Cerebellar cortex (tissue), 1 donor: Measurements from ENCODE around the gene CAB39L.

Experiments
- DNase-seq: peaks from one replicate; pipeline ENCODE4 v3.0.0-alpha.2; 2015; ENCODE audit warnings: low spot score

The CAB39L gene

GRCh38 chr13:49400755-49401659 is 42.9 kb downstream of the CAB39L start:
- peak; percentile 50 for DNase-seq

DNA sequence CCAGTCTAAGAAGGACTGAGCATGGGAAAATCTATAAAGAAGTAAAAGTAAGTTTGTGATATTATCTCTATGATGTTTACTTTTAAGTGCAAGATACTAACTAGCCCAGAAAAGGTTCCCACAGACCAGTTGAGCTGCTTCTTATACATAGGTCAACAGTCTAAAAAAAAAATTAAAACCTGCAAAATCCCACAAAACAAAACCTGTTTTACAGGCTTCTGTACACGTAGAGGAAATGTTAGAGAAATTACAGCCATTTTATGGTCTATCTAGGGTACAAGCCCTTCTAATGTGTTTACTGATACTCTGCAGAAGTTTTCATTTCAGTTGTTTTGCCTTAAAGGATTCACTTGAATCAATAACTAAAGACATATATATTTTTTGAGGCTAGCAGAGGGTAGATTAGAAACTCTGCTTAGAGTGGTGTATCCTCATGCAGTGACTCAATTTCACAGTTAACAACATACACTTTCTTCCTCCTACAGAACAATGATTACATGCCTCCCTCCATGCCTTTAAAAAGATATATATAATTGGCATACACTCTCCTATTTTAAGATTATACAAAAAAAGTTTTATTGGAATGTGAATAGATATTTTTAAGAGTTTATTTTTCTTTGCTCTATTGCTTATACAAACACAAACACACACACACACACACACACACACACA is 43.9 kb downstream of the CAB39L start:
- no peak for DNase-seq

- no peak for DNase-seq
Measured at GRCh38 chr13:49395878-49396380, 47.9 kb downstream of the CAB39L start.

- no peak for DNase-seq
Measured at GRCh38 chr13:49395451-49395865, 48.4 kb downstream of the CAB39L start.

- DNase-seq = no peak
Measured at GRCh38 chr13:49388091-49388635, 55.7 kb downstream of the CAB39L start.

- no peak for DNase-seq
Measured at GRCh38 chr13:49386664-49387063, 57.2 kb downstream of the CAB39L start.

DNA sequence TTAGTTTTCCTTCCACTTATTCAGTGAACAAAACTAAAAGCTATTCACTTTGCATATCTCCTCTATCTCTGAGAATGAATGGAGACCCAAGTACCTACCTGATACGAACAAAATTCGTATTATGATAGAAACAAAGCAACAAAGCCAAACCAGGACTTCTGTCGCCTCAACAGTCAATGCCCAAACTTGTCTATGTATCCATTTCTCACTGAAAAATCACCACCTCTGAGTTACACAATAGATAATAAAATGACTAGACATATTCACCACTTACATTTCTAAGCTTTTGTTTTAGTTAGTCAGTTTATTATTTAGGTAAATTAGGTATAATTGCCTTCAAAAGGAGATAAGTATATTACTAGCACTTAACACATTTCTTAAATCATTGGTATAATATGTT is 67.7 kb downstream of the CAB39L start:
- no peak for DNase-seq

GRCh38 chr13:49374585-49375290 is 69.1 kb downstream of the CAB39L start:
- no peak for DNase-seq

GRCh38 chr13:49373716-49374115 is 70.1 kb downstream of the CAB39L start:
- no peak for DNase-seq

GRCh38 chr13:49371943-49372613 is 71.8 kb downstream of the CAB39L start:
- DNase-seq = no peak

DNA sequence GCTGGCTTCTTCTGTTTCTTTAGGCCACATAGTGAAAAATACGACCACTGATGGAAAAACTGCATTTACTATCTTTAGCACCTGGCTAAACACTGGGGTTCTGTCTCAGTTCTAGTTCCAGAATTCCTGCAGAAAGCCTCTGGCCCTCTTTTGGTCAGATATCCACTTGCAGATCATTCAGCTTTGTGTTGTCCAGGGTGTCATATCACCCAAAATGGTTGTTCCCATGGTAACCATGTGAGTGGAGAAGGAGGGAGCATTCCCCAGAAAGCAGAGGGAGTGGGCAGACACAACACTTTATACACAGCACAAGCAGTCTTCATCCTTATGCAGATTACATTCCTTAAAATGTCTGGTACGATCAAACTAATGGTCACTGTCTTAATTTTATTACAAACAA is 73.5 kb downstream of the CAB39L start:
- peak; percentile 31 for DNase-seq

- no peak for DNase-seq
Measured at GRCh38 chr13:49369866-49370265, 74.0 kb downstream of the CAB39L start.

DNA sequence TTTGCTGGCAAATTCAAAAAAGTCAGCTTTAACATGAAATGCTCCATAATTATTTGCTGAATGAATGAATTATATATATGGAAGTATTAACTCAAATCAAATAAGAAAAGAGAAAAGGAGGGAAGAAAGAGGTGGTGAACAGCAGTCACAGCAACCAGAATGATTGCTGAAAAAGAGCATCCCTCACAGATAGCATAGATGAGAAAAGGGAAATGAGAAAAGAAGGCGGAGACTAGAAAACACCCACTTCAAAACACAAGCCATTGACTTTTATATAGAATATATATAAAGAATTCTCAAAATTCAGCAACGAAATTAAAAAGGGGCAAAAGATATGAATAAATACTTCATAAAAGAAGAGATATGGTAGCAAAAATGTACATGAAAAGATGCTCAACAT is 75.2 kb downstream of the CAB39L start:
- DNase-seq = no peak

GRCh38 chr13:49367640-49368422 is 76.0 kb downstream of the CAB39L start:
- DNase-seq = peak; percentile 25

DNA sequence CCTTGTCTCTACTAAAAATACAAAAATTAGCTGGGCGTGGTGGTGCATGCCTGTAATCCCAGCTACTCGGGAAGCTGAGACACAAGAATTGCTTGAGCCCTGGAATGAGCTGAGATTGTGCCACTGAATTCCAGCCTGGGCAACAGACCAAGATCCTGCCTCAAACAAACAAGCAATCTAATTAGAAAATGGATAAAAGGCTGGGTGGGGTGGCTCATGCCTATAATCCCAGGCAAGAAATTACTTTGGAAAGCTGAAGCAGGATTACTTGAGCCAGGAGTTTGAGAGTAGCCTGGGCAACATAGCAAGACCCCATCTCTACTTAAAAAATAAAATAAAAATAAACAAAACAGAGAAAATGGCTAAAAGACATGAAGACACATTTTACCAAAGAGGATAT is 77.0 kb downstream of the CAB39L start:
- no peak for DNase-seq

DNA sequence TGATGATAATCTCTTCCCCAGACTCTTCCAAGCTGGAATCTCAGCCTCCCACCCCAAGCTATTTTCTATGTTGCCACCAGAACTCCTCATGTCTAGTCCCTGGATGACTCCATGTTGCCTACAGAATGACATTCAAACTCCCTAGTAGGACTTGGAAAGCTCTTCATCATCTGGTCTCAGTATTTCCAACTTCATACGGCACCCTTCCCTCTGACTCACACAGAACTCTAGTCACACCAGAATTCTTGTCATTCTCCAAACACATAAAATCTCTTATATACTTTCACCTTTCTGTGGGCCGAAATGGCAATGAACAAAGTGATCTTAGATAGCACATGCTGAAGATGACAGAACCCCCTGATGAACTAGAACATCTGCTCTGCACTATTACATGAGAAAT is 86.2 kb downstream of the CAB39L start:
- DNase-seq = no peak

GRCh38 chr13:49356223-49356622 is 87.6 kb downstream of the CAB39L start:
- no peak for DNase-seq

DNA sequence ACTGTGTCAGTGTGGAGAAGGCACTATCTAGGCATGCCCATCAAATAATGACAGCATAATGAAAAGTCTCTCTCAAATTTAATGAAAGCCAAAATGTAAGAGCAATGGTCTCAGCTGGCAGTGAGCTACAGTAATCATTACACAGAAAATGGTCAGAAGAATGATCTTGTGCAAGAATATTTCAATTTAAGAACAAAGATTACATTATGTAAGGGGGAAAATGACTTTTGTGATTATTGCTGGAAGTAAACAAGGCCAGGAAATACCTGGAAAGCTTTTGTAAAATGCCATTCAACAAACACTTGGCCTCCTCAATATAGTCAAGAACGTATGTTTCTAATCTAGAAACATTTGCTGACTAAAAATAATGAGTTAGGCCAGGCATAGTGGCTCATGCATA is 89.1 kb downstream of the CAB39L start:
- no peak for DNase-seq

- DNase-seq = no peak
Measured at GRCh38 chr13:49353908-49354307, 90.0 kb downstream of the CAB39L start.

DNA sequence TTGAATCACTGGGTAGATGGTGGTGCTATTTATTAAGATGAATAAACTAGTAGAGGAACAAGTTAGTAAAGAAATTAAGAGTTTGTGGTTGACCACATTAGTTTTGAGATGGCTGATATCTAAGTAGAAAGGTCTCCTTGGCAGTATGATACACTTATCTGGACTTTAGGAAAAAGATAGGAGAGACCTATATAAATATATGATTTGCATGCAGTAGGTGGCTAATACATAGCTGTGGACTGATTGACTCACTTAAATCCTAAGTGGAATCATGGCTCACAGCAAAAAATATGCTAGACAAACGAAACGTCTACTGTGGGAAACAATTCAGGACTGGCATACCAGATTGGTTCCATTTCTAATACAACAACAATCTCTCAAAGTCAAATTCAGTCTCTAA is 92.0 kb downstream of the CAB39L start:
- DNase-seq = no peak

GRCh38 chr13:49348751-49349150 is 95.1 kb downstream of the CAB39L start:
- no peak for DNase-seq
